ENCODE data around the gene UBE4B. TPM values are rescaled to one million over a fixed set of nuclear protein-coding genes. Genes with fewer than 3 reads are reported as not detected.
"Not testable (repeated sequence)": the region's sequence is repeated elsewhere in the genome, so short reads cannot be mapped to it uniquely, and the experiment has no call there.

UBE4B gene
- polyA plus RNA-seq, 2 donors = 15.6 to 23.2 TPM

DNA sequence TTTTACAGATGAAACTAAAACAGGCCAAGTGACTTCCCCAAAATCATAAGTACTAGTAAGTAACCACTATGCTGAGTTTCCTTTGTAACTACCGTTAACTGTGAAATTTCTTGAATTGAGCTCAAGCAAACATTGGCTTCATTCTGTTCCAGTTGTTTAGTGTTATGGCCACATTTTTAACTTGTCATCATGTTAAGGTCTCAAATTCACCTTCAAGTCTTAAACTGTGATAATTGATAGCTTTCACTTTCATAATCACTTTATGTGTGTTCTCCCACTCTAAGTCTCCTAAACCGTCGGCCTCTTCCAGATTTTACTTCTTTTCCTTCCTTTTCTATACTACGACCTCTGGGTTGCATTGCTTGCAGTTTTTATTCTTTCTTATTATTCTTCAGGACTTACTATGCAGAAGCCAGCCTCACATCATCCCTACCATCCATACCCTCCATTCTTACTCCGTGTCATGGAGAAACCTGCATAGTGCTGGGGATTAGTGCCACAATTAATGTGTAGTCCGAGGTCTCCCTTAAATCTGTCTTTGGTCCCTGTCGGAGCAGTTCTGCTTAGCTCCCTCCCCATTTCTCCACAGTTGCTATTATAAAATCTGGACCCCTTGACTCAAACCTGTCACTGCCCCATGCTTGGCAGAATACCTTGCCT, 183.5 kb downstream of the UBE4B start:
- WGBS, 2 donors = 59 to 64% methylated on average over 7 of the region's 7 CpGs
- no peaks in the 10 kb centered on the region for H3K9me3 ChIP-seq (ENCODE audit: control insufficient read depth in 2 of 2, insufficient read depth in 1 of 2, low read depth in 1 of 2, low read length in 1 of 2)
- H3K4me1 ChIP-seq (ENCODE audit: control insufficient read depth in 2 of 2, insufficient read depth in 2 of 2, low read length in 1 of 2) = peaks cover 2 to 9% of the 10 kb centered on the region in 2 donors
- H3K4me3 ChIP-seq (ENCODE audit: low read depth in 1 of 2, low read length in 2 of 2) = no peak overlapping the region
- no peaks in the 10 kb centered on the region for H3K27me3 ChIP-seq (ENCODE audit: control insufficient read depth in 1 of 2, insufficient read depth in 2 of 2, low read length in 2 of 2)
- H3K27ac ChIP-seq (ENCODE audit: low read depth in 2 of 2, low read length in 1 of 2) = no peak overlapping the region
- H3K36me3 ChIP-seq (ENCODE audit: control insufficient read depth in 2 of 2, insufficient read depth in 2 of 2, low read length in 1 of 2) = no peaks in the 10 kb centered on the region

GRCh38 chr1:10217748-10218441, 185.1 kb downstream of the UBE4B start:
- H3K27me3 ChIP-seq (ENCODE audit: control insufficient read depth in 1 of 2, insufficient read depth in 2 of 2, low read length in 2 of 2) = no peaks in the 10 kb centered on the region
- H3K27ac ChIP-seq (ENCODE audit: low read depth in 2 of 2, low read length in 1 of 2) = no peak overlapping the region
- H3K36me3 ChIP-seq (ENCODE audit: control insufficient read depth in 2 of 2, insufficient read depth in 2 of 2, low read length in 1 of 2) = no peaks in the 10 kb centered on the region
- H3K4me1 ChIP-seq (ENCODE audit: control insufficient read depth in 2 of 2, insufficient read depth in 2 of 2, low read length in 1 of 2) = peaks cover 2 to 4% of the 10 kb centered on the region in 2 donors
- H3K4me3 ChIP-seq (ENCODE audit: low read depth in 1 of 2, low read length in 2 of 2) = no peak overlapping the region
- 55 to 59% methylated on average over 5 of the region's 5 CpGs for whole genome bisulfite sequencing, 2 donors
- H3K9me3 ChIP-seq (ENCODE audit: control insufficient read depth in 2 of 2, insufficient read depth in 1 of 2, low read depth in 1 of 2, low read length in 1 of 2) = no peaks in the 10 kb centered on the region

DNA sequence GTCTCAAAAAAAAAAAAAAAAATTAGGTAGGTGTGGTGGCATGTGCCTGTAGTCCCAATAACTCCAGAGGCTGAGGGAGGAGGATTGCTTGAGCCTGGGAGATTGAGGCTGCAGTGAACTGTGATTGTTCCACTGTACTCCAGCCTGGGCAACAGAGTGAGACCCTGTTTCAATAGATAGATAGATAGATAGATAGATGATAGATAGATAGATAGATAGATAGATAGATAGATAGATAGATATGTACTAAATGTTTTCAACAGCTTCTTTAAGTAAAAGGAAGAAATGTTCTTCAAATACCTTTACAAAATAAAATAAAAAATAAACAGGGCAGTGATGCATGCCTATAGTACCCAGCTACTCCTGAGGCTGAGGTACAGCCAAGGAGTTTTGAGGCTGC, 187.4 kb downstream of the UBE4B start:
- Histone ChIP-seq H3K27me3 (ENCODE audit: control insufficient read depth in 1 of 2, insufficient read depth in 2 of 2, low read length in 2 of 2) (no peaks in the 10 kb centered on the region), H3K9me3 (ENCODE audit: control insufficient read depth in 2 of 2, insufficient read depth in 1 of 2, low read depth in 1 of 2, low read length in 1 of 2) (no peaks in the 10 kb centered on the region), H3K4me1 (ENCODE audit: control insufficient read depth in 2 of 2, insufficient read depth in 2 of 2, low read length in 1 of 2) (peaks cover 0 to 4% of the 10 kb centered on the region in 2 donors), H3K27ac (ENCODE audit: low read depth in 2 of 2, low read length in 1 of 2) (no peak overlapping the region), H3K36me3 (ENCODE audit: control insufficient read depth in 2 of 2, insufficient read depth in 2 of 2, low read length in 1 of 2) (no peaks in the 10 kb centered on the region), H3K4me3 (ENCODE audit: low read depth in 1 of 2, low read length in 2 of 2) (no peak overlapping the region)

DNA sequence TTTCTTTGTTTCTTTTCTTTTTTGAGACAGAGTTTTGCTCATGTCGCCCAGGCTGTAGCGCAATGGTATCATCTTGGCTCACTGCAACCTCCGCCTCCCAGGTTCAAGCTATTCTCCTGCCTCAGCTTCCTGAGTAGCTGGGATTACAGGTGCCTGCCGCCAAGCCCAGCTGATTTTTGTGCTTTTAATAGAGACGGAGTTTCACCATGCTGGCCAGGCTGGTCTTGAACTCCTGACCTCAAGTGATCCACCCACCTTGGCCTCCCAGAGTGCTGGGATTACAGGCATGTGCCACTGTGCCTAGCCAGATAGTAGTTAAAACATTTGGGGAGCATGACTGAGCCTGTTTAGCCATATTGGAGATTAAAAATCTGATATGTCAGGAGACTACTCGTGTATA, 187.9 kb downstream of the UBE4B start:
- not testable (repeated sequence) for H3K27me3 ChIP-seq (ENCODE audit: control insufficient read depth in 1 of 2, insufficient read depth in 2 of 2, low read length in 2 of 2); H3K36me3 ChIP-seq (ENCODE audit: control insufficient read depth in 2 of 2, insufficient read depth in 2 of 2, low read length in 1 of 2); H3K4me1 ChIP-seq (ENCODE audit: control insufficient read depth in 2 of 2, insufficient read depth in 2 of 2, low read length in 1 of 2); H3K27ac ChIP-seq (ENCODE audit: low read depth in 2 of 2, low read length in 1 of 2); H3K9me3 ChIP-seq (ENCODE audit: control insufficient read depth in 2 of 2, insufficient read depth in 1 of 2, low read depth in 1 of 2, low read length in 1 of 2); H3K4me3 ChIP-seq (ENCODE audit: low read depth in 1 of 2, low read length in 2 of 2)
- 88 to 90% methylated on average over 6 of the region's 6 CpGs for WGBS, 2 donors

- Histone ChIP-seq H3K4me1 (ENCODE audit: control insufficient read depth in 2 of 2, insufficient read depth in 2 of 2, low read length in 1 of 2) (no peaks in the 10 kb centered on the region), H3K4me3 (ENCODE audit: low read depth in 1 of 2, low read length in 2 of 2) (no peak overlapping the region), H3K9me3 (ENCODE audit: control insufficient read depth in 2 of 2, insufficient read depth in 1 of 2, low read depth in 1 of 2, low read length in 1 of 2) (no peaks in the 10 kb centered on the region), H3K36me3 (ENCODE audit: control insufficient read depth in 2 of 2, insufficient read depth in 2 of 2, low read length in 1 of 2) (no peaks in the 10 kb centered on the region), H3K27ac (ENCODE audit: low read depth in 2 of 2, low read length in 1 of 2) (no peak overlapping the region), H3K27me3 (ENCODE audit: control insufficient read depth in 1 of 2, insufficient read depth in 2 of 2, low read length in 2 of 2) (no peaks in the 10 kb centered on the region)
- 74 to 79% methylated on average over 1 of the region's 1 CpG for WGBS, 2 donors
These were observed 192.8 kb downstream of the UBE4B start for GRCh38 chr1:10225573-10225972.

DNA sequence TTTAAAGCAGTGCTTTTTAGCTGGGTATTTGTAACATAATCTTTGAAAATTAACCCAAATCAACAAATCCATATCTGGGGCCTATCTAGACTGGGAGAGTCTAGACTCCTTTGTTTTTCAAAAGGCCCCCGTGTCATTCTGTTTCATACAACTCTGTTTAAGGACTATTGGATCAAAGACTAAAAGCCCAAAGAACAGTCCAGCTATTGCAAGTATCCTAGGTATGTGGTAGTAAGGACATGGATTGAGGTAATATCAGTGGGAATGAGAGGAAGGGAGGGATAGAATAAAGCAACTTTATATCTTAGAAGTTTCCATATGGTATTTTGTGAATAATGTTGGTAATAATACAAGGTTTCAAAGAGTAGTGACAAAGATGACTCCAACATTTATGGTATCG, 195.8 kb downstream of the UBE4B start:
- Histone ChIP-seq H3K36me3 (ENCODE audit: control insufficient read depth in 2 of 2, insufficient read depth in 2 of 2, low read length in 1 of 2) (no peaks in the 10 kb centered on the region), H3K4me3 (ENCODE audit: low read depth in 1 of 2, low read length in 2 of 2) (no peak overlapping the region), H3K27ac (ENCODE audit: low read depth in 2 of 2, low read length in 1 of 2) (no peak overlapping the region), H3K9me3 (ENCODE audit: control insufficient read depth in 2 of 2, insufficient read depth in 1 of 2, low read depth in 1 of 2, low read length in 1 of 2) (no peaks in the 10 kb centered on the region), H3K4me1 (ENCODE audit: control insufficient read depth in 2 of 2, insufficient read depth in 2 of 2, low read length in 1 of 2) (no peaks in the 10 kb centered on the region), H3K27me3 (ENCODE audit: control insufficient read depth in 1 of 2, insufficient read depth in 2 of 2, low read length in 2 of 2) (no peaks in the 10 kb centered on the region)
- 89 to 92% methylated on average over 2 of the region's 2 CpGs for WGBS, 2 donors

GRCh38 chr1:10229903-10230302, 197.1 kb downstream of the UBE4B start:
- H3K27ac ChIP-seq (ENCODE audit: low read depth in 2 of 2, low read length in 1 of 2) = no peak overlapping the region
- 92 to 96% methylated on average over 5 of the region's 5 CpGs for WGBS, 2 donors
- no peaks in the 10 kb centered on the region for H3K9me3 ChIP-seq (ENCODE audit: control insufficient read depth in 2 of 2, insufficient read depth in 1 of 2, low read depth in 1 of 2, low read length in 1 of 2)
- H3K4me3 ChIP-seq (ENCODE audit: low read depth in 1 of 2, low read length in 2 of 2) = no peak overlapping the region
- H3K27me3 ChIP-seq (ENCODE audit: control insufficient read depth in 1 of 2, insufficient read depth in 2 of 2, low read length in 2 of 2) = no peaks in the 10 kb centered on the region
- H3K4me1 ChIP-seq (ENCODE audit: control insufficient read depth in 2 of 2, insufficient read depth in 2 of 2, low read length in 1 of 2) = no peaks in the 10 kb centered on the region
- no peaks in the 10 kb centered on the region for H3K36me3 ChIP-seq (ENCODE audit: control insufficient read depth in 2 of 2, insufficient read depth in 2 of 2, low read length in 1 of 2)

Other genes with a start within 250 kb of the UBE4B start
- gene CLSTN1, start 209.0 kb upstream of the UBE4B start, polyA plus RNA-seq = 10 to 100 TPM; 45.8 to 55.4 TPM
- 100 to 1,000 TPM; 173 to 242 TPM for gene CTNNBIP1, start 122.7 kb upstream of the UBE4B start, polyA plus RNA-seq
- 10 to 100 TPM in 1 of 2 donors, 1 to 10 TPM in 1; 9.7 to 15.8 TPM for gene LZIC, start 89.6 kb upstream of the UBE4B start, polyA plus RNA-seq
- 1 to 10 TPM; 3.6 to 4.2 TPM for gene NMNAT1, start 89.5 kb upstream of the UBE4B start, polyA plus RNA-seq
- 10 to 100 TPM; 47.6 to 66.9 TPM for gene RBP7, start 35.7 kb upstream of the UBE4B start, polyA plus RNA-seq
- gene KIF1B, start 177.6 kb downstream of the UBE4B start, polyA plus RNA-seq = 10 to 100 TPM in 1 of 2 donors, 1 to 10 TPM in 1; 9.6 to 13.6 TPM